CD4-positive, alpha-beta T cell (primary cell): ENCODE results near the gene LRRC3B. TPM values are rescaled to one million over a fixed set of nuclear protein-coding genes. Genes with fewer than 3 reads are reported as not detected.

Experiments
- ATAC-seq: fragments of 200-7000 bp; cut with Tn5 transposase; one replicate; pipeline ENCODE4 v1.10.0; 2022; ENCODE audit warnings: mild to moderate bottlenecking; ENCODE audit not compliant: poor library complexity
- CTCF ChIA-PET: fragments of 350-600 bp; sonication (Branson Sonifier 250); formaldehyde crosslinking; loops from one replicate; lab custom pipeline; 2021; ENCODE audit warnings: antibody characterized with exemption, inconsistent platforms; lab: Charles Lee
- POLR2A ChIA-PET: fragments of 350-600 bp; sonication (Branson Sonifier 250); formaldehyde crosslinking; loops from one replicate; lab custom pipeline; 2021; ENCODE audit warnings: antibody characterized with exemption, inconsistent platforms; lab: Charles Lee
- DNase-seq, 14 experiments: peaks; one replicate each; pipeline ENCODE4 v3.0.0-alpha.2; 2013 to 2020; ENCODE audit warnings: mixed read lengths in 2 of 14
- H3K27ac ChIP-seq, 2 donors: one replicate each; pipeline versions ENCODE4 v1.5.1 to v1.7.0; 2013; ENCODE audit warnings: low read length in 2 of 2, low read depth in 1 of 2, mild to moderate bottlenecking in 1 of 2
- H3K27me3 ChIP-seq, 2 experiments: 1 replicate in 1 of 2; 2 replicates in 1 of 2; pipeline versions ENCODE4 v1.6.1 to v1.7.0; 2013; ENCODE audit warnings: low read length in 2 of 2, control low read depth in 1 of 2, mild to moderate bottlenecking in 1 of 2, moderate library complexity in 1 of 2; ENCODE audit not compliant: insufficient read depth in 2 of 2, control insufficient read depth in 1 of 2
- H3K36me3 ChIP-seq: one replicate; pipeline ENCODE4 v1.6.1; 2013; ENCODE audit warnings: low read length, control low read depth; ENCODE audit not compliant: insufficient read depth
- H3K4me1 ChIP-seq: one replicate; pipeline ENCODE4 v1.6.1; 2013; ENCODE audit warnings: low read length, control low read depth; ENCODE audit not compliant: insufficient read depth
- H3K4me3 ChIP-seq: one replicate; pipeline ENCODE4 v1.5.1; 2013; ENCODE audit warnings: mild to moderate bottlenecking, low read length, moderate library complexity
- H3K9me3 ChIP-seq, 2 experiments: 1 replicate in 1 of 2; 2 replicates in 1 of 2; pipeline versions ENCODE4 v1.6.1 to v1.7.0; 2013; ENCODE audit warnings: low read length in 2 of 2, mild to moderate bottlenecking in 2 of 2, control low read depth in 1 of 2, moderate library complexity in 1 of 2; ENCODE audit not compliant: control insufficient read depth in 1 of 2, insufficient read depth in 1 of 2
- H3K27ac Mint-ChIP-seq: one replicate; pipeline ENCODE4 v1.8.0; 2020; ENCODE audit warnings: mixed read lengths
- H3K27me3 Mint-ChIP-seq: one replicate; pipeline ENCODE4 v1.8.0; 2021; ENCODE audit warnings: mixed read lengths
- H3K36me3 Mint-ChIP-seq: one replicate; pipeline ENCODE4 v1.8.0; 2021; ENCODE audit warnings: low read depth, mixed read lengths
- H3K4me1 Mint-ChIP-seq: one replicate; pipeline ENCODE4 v1.8.0; 2021; ENCODE audit warnings: low read depth, mixed read lengths
- H3K4me3 Mint-ChIP-seq: one replicate; pipeline ENCODE4 v1.8.0; 2020; ENCODE audit warnings: mild to moderate bottlenecking, mixed read lengths
- H3K9me3 Mint-ChIP-seq: one replicate; pipeline ENCODE4 v1.8.0; 2020; ENCODE audit warnings: mixed read lengths
- CTCF ChIP-seq: fragments of 200-600 bp; IDR thresholded peaks from one replicate; pipeline ENCODE4 v1.8.0; 2022; ENCODE audit warnings: antibody characterized with exemption, mild to moderate bottlenecking
- intact Hi-C, 2 experiments: fragments of 100-400 bp; cut with DNase I in 1 of 2; cut with micrococcal nuclease in 1 of 2; formaldehyde crosslinking; loops; one replicate each; pipeline versions ENCODE4 v1.15.1 to v1.9.0; 2023 to 2025; cut with DNase I, micrococcal nuclease
- total RNA-seq, 174 experiments: library from RNA in 2 of 174; stranded (reverse) in 2 of 174; gene quantifications; one replicate each; pipeline ENCODE4 v1.2.3 and lab custom pipeline; 2021 to 2026

The LRRC3B gene
- total RNA-seq, 2 experiments from 2014 or later: not detected

DNA sequence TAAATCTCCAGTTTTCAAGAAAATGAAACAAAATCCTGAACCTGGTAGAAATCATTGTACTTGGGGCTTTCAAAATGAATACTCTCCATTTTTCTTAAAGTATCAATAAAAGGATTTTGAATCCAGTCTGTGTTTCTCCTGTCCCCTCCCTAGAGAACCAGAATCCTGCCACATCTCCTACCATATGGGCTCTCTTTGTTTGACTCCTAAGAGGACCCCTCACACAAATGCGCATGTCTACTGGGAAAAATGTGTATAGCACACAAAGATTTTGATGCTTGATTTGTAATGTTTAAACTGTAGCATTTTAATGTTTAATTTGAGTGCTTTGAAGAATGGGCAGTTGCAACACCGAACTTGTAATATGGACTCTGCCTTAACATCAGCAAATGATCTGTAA is 25.9 kb downstream of the LRRC3B start:
- no peak overlapping the region for H3K27ac ChIP-seq
- no peaks in the 10 kb centered on the region for H3K4me1 ChIP-seq
- Mint-ChIP-seq H3K9me3 (no peaks in the 10 kb centered on the region), H3K4me1 (no peaks in the 10 kb centered on the region), H3K36me3 (no peaks in the 10 kb centered on the region), H3K27ac (no peak overlapping the region), H3K4me3 (no peak overlapping the region), H3K27me3 (no peaks in the 10 kb centered on the region)
- ChIA-PET POLR2A (no interaction called here), CTCF (no interaction called here)
- no peaks in the 10 kb centered on the region for H3K36me3 ChIP-seq
- no peak for TF ChIP-seq CTCF
- intact Hi-C loops: no loop called here
- H3K9me3 ChIP-seq: no peaks in the 10 kb centered on the region
- H3K27me3 ChIP-seq: no peaks in the 10 kb centered on the region
- no peak overlapping the region for H3K4me3 ChIP-seq
- DNase-seq (no peak), ATAC-seq (no peak)

- no peak for TF ChIP-seq CTCF
- Mint-ChIP-seq H3K4me1 (no peaks in the 10 kb centered on the region), H3K4me3 (no peak overlapping the region), H3K27ac (no peak overlapping the region), H3K36me3 (no peaks in the 10 kb centered on the region), H3K27me3 (no peaks in the 10 kb centered on the region), H3K9me3 (no peaks in the 10 kb centered on the region)
- Histone ChIP-seq H3K4me1 (no peaks in the 10 kb centered on the region), H3K4me3 (no peak overlapping the region), H3K36me3 (no peaks in the 10 kb centered on the region), H3K27me3 (no peaks in the 10 kb centered on the region), H3K9me3 (no peaks in the 10 kb centered on the region), H3K27ac (no peak overlapping the region)
- ATAC-seq (no peak), DNase-seq (no peak)
- ChIA-PET POLR2A (no interaction called here), CTCF (interaction anchor here (0.7 kb wide), 1 partner anchor 17 kb away, joined by 3 read pairs; no protein-coding TSS in a partner anchor)
- intact Hi-C loops: no loop called here
These were observed 29.6 kb downstream of the LRRC3B start for GRCh38 chr3:26652164-26652563.

GRCh38 chr3:26653811-26654425 is 31.3 kb downstream of the LRRC3B start:
- H3K4me3 Mint-ChIP-seq: no peak overlapping the region
- H3K9me3 ChIP-seq: no peaks in the 10 kb centered on the region
- H3K36me3 Mint-ChIP-seq: no peaks in the 10 kb centered on the region
- H3K4me1 ChIP-seq: no peaks in the 10 kb centered on the region
- intact Hi-C loops: no loop called here
- H3K4me3 ChIP-seq: no peak overlapping the region
- no peaks in the 10 kb centered on the region for H3K9me3 Mint-ChIP-seq
- H3K27me3 ChIP-seq: no peaks in the 10 kb centered on the region
- TF ChIP-seq CTCF: no peak
- POLR2A ChIA-PET: no interaction called here
- no peaks in the 10 kb centered on the region for H3K27me3 Mint-ChIP-seq
- H3K36me3 ChIP-seq: no peaks in the 10 kb centered on the region
- H3K27ac ChIP-seq: no peak overlapping the region
- CTCF ChIA-PET: no interaction called here
- DNase-seq (no peak), ATAC-seq (no peak)
- no peak overlapping the region for H3K27ac Mint-ChIP-seq
- no peaks in the 10 kb centered on the region for H3K4me1 Mint-ChIP-seq
